IMR-90 (cell line): ENCODE data around the gene ACSM3. TPM values are rescaled to one million over a fixed set of nuclear protein-coding genes. Genes with fewer than 3 reads are reported as not detected.

Experiments
- ATAC-seq: fragments of 200-7000 bp; cut with Tn5 transposase; 2 replicates; pipeline ENCODE4 v1.9.1; 2020; ENCODE audit warnings: low read depth, mild to moderate bottlenecking, moderate library complexity
- BruUV-seq: library from RNA; stranded (reverse); fragments of 400-500 nt; replicated peaks from 2 replicates; lab custom pipeline; 2021; lab: Mats Ljungman, UMichigan
- CTCF ChIA-PET: fragments of 300-600 bp; formaldehyde crosslinking; extraction: SDS; loops from one replicate; lab custom pipeline; 2021; ENCODE audit warnings: antibody characterized with exemption; lab: Yijun Ruan, JAX
- POLR2A ChIA-PET: fragments of 300-600 bp; sonication (Branson Sonifier 250); formaldehyde crosslinking; loops from one replicate; lab custom pipeline; 2022; ENCODE audit warnings: antibody characterized with exemption; ENCODE audit not compliant: unreplicated experiment; lab: Charles Lee
- DNase-seq: peaks from one replicate; pipeline ENCODE4 v3.0.0; 2013
- H2AFZ ChIP-seq: replicated peaks from 2 replicates; pipeline ENCODE3; 2013; ENCODE audit warnings: low read length, mild to moderate bottlenecking; ENCODE audit not compliant: poor library complexity
- H2AK5ac ChIP-seq: 2 replicates; pipeline ENCODE4 v1.6.1; 2013; ENCODE audit warnings: low read depth, low read length, inconsistent platforms
- H2AK9ac ChIP-seq: replicated peaks from 2 replicates; pipeline ENCODE3; 2013; ENCODE audit warnings: mild to moderate bottlenecking, low read depth, low read length, moderate library complexity; ENCODE audit not compliant: poor library complexity
- H2BK120ac ChIP-seq: 2 replicates; pipeline ENCODE4 v1.6.1; 2013; ENCODE audit warnings: low read depth, low read length, inconsistent platforms
- H2BK15ac ChIP-seq: 3 replicates; pipeline ENCODE4 v1.6.1; 2013; ENCODE audit warnings: low read depth, low read length, inconsistent platforms
- H2BK20ac ChIP-seq: 2 replicates; pipeline ENCODE4 v1.6.1; 2013; ENCODE audit warnings: low read depth, mild to moderate bottlenecking, inconsistent platforms, low read length, moderate library complexity
- H2BK5ac ChIP-seq: 2 replicates; pipeline ENCODE4 v1.6.1; 2013; ENCODE audit warnings: mild to moderate bottlenecking, low read depth, low read length, inconsistent platforms; ENCODE audit not compliant: poor library complexity, severe bottlenecking
- H3K14ac ChIP-seq: replicated peaks from 2 replicates; pipeline ENCODE4 v1.6.1; 2013; ENCODE audit warnings: low read depth, low read length, inconsistent platforms
- H3K18ac ChIP-seq: 2 replicates; pipeline ENCODE4 v1.6.1; 2013; ENCODE audit warnings: low read depth, low read length, control low read depth
- H3K23ac ChIP-seq: 2 replicates; pipeline ENCODE4 v1.6.1; 2013; ENCODE audit warnings: low read depth, low read length, inconsistent platforms
- H3K27ac ChIP-seq: 2 replicates; pipeline ENCODE4 v1.5.1; 2013; ENCODE audit warnings: mild to moderate bottlenecking, control low read depth, low read length; ENCODE audit not compliant: insufficient read depth
- H3K27me3 ChIP-seq: 2 replicates; pipeline ENCODE4 v1.6.1; 2013; ENCODE audit warnings: low read length; ENCODE audit not compliant: control insufficient read depth, insufficient read depth
- H3K36me3 ChIP-seq: 2 replicates; pipeline ENCODE4 v1.6.1; 2013; ENCODE audit warnings: low read length, mixed read lengths; ENCODE audit not compliant: control insufficient read depth, insufficient read depth
- H3K4ac ChIP-seq: 2 replicates; pipeline ENCODE4 v1.6.1; 2013; ENCODE audit warnings: low read depth, low read length, inconsistent platforms
- H3K4me1 ChIP-seq: 2 replicates; pipeline ENCODE4 v1.6.1; 2013; ENCODE audit warnings: low read length, mixed read lengths; ENCODE audit not compliant: control insufficient read depth, insufficient read depth
- H3K4me2 ChIP-seq: 2 replicates; pipeline ENCODE4 v1.6.1; 2013; ENCODE audit warnings: low read depth, mild to moderate bottlenecking, control low read depth, low read length, moderate library complexity
- H3K4me3 ChIP-seq: 2 replicates; pipeline ENCODE4 v1.5.1; 2013; ENCODE audit warnings: low read depth, mild to moderate bottlenecking, control low read depth, low read length, moderate library complexity; ENCODE audit not compliant: insufficient read depth
- H3K56ac ChIP-seq: 2 replicates; pipeline ENCODE4 v1.6.1; 2013; ENCODE audit warnings: low read length, inconsistent platforms; ENCODE audit not compliant: insufficient read depth; ENCODE audit errors: extremely low read depth
- H3K79me1 ChIP-seq, 2 experiments: 2 replicates each; pipeline ENCODE4 v1.6.1; 2013; ENCODE audit warnings: low read length in 2 of 2, inconsistent platforms in 1 of 2, low read depth in 1 of 2
- H3K9ac ChIP-seq: 2 replicates; pipeline ENCODE4 v1.6.1; 2013; ENCODE audit warnings: low read depth, low read length, control low read depth
- H3K9me1 ChIP-seq: 2 replicates; pipeline ENCODE4 v1.6.1; 2013; ENCODE audit warnings: low read length, inconsistent platforms; ENCODE audit not compliant: insufficient read depth
- H3K9me3 ChIP-seq: 2 replicates; pipeline ENCODE4 v1.6.1; 2013; ENCODE audit warnings: low read length; ENCODE audit not compliant: control insufficient read depth, insufficient read depth
- H4K20me1 ChIP-seq: 2 replicates; pipeline ENCODE4 v1.6.1; 2013; ENCODE audit warnings: low read length, inconsistent platforms; ENCODE audit not compliant: insufficient read depth
- H4K5ac ChIP-seq: 2 replicates; pipeline ENCODE4 v1.6.1; 2013; ENCODE audit warnings: mild to moderate bottlenecking, low read depth, low read length, control low read depth
- H4K8ac ChIP-seq, 2 experiments: 2 replicates each; pipeline ENCODE4 v1.6.1; 2013; ENCODE audit warnings: low read depth in 2 of 2, low read length in 2 of 2, control low read depth in 1 of 2, inconsistent platforms in 1 of 2
- H4K91ac ChIP-seq: 2 replicates; pipeline ENCODE4 v1.6.1; 2013; ENCODE audit warnings: low read depth, low read length, inconsistent platforms; ENCODE audit not compliant: insufficient read depth
- BHLHE40 ChIP-seq: fragments of 150-350 bp; IDR thresholded peaks from 2 replicates; pipeline ENCODE4 v1.6.1; 2016; ENCODE audit warnings: mild to moderate bottlenecking, low read depth, low read length
- CEBPB ChIP-seq: IDR thresholded peaks from 2 replicates; pipeline ENCODE4 v1.6.1; 2012; ENCODE audit warnings: low read depth, low read length, improper control_type of control experiment
- CHD1 ChIP-seq: IDR thresholded peaks from 2 replicates; pipeline ENCODE4 v1.6.1; 2012; ENCODE audit warnings: low read depth, low read length, improper control_type of control experiment
- CTCF ChIP-seq: conservative IDR thresholded peaks from 2 replicates; pipeline ENCODE4 v1.5.1; 2012; ENCODE audit warnings: mild to moderate bottlenecking, low read depth, low read length, improper control_type of control experiment
- ELK1 ChIP-seq: fragments of 150-350 bp; IDR thresholded peaks from 2 replicates; pipeline ENCODE4 v1.6.1; 2016; ENCODE audit warnings: low read depth, mild to moderate bottlenecking, low read length, moderate library complexity, borderline replicate concordance
- FOS ChIP-seq: fragments of 150-350 bp; IDR thresholded peaks from 2 replicates; pipeline ENCODE4 v1.6.1; 2016; ENCODE audit warnings: low read depth, low read length
- MAFK ChIP-seq: IDR thresholded peaks from 2 replicates; pipeline ENCODE4 v1.6.1; 2012; ENCODE audit warnings: low read depth, low read length, improper control_type of control experiment
- MAZ ChIP-seq: IDR thresholded peaks from 2 replicates; pipeline ENCODE4 v1.6.1; 2012; ENCODE audit warnings: low read depth, mild to moderate bottlenecking, low read length, improper control_type of control experiment, moderate library complexity, borderline replicate concordance
- MXI1 ChIP-seq: IDR thresholded peaks from 2 replicates; pipeline ENCODE4 v1.6.1; 2012; ENCODE audit warnings: low read depth, mild to moderate bottlenecking, low read length, moderate library complexity, borderline replicate concordance
- NFE2L2 ChIP-seq: fragments of 150-350 bp; IDR thresholded peaks from 2 replicates; pipeline ENCODE4 v1.6.1; 2016; ENCODE audit warnings: low read depth, mild to moderate bottlenecking, low read length
- POLR2A ChIP-seq: IDR thresholded peaks from 2 replicates; pipeline ENCODE4 v1.6.1; 2012; ENCODE audit warnings: mild to moderate bottlenecking, low read depth, low read length
- RAD21 ChIP-seq: IDR thresholded peaks from 2 replicates; pipeline ENCODE4 v1.6.1; 2012; ENCODE audit warnings: low read length, improper control_type of control experiment
- RCOR1 ChIP-seq: IDR thresholded peaks from 2 replicates; pipeline ENCODE4 v1.6.1; 2012; ENCODE audit warnings: mild to moderate bottlenecking, low read length, improper control_type of control experiment; ENCODE audit not compliant: insufficient replicate concordance
- RFX5 ChIP-seq: IDR thresholded peaks from 2 replicates; pipeline ENCODE4 v1.8.0; 2012; ENCODE audit warnings: low read depth, mild to moderate bottlenecking, low read length, moderate library complexity
- SMC3 ChIP-seq: fragments of 150-350 bp; IDR thresholded peaks from 2 replicates; pipeline ENCODE4 v1.6.1; 2016; ENCODE audit warnings: low read depth, mild to moderate bottlenecking, antibody characterized with exemption, low read length, moderate library complexity
- USF2 ChIP-seq: fragments of 150-350 bp; IDR thresholded peaks from 2 replicates; pipeline ENCODE4 v1.6.1; 2017; ENCODE audit warnings: mild to moderate bottlenecking, antibody characterized with exemption, low read length, low read depth
- WGBS, 2 experiments: methylation state at CpG; one replicate each; pipeline versions ENCODE4 v1.1.5 to v1.1.7; 2013; ENCODE audit warnings: missing lambda C conversion rate in 2 of 2; ENCODE audit not compliant: insufficient read length in 1 of 2; ENCODE audit errors: extremely low coverage in 2 of 2; 5-methylcytosine and 5-hydroxymethylcytosine counted together
- dilution Hi-C: fragments of 300-500 bp; cut with HindIII; formaldehyde crosslinking; loops from one replicate; pipeline ENCODE4 v1.14.3; 2018; ENCODE audit warnings: low sequenced_read_pairs; ENCODE audit not compliant: unreplicated experiment
- in situ Hi-C: fragments of 300-500 bp; cut with MboI; formaldehyde crosslinking; loops from 3 replicates; pipeline ENCODE4 v1.14.3; 2019; ENCODE audit warnings: low sequenced_read_pairs, inconsistent platforms, mixed read lengths
- intact Hi-C: fragments of 100-400 bp; cut with micrococcal nuclease; formaldehyde crosslinking; loops from 2 replicates; pipeline ENCODE4 v1.10.0; 2022
- polyA plus RNA-seq, 3 experiments: library from polyadenylated mRNA; depleted of rRNA; stranded (reverse); fragments of >200 nt; gene quantifications; 2 replicates each; pipeline ENCODE4 v1.2.3, GENCODE V29; 2012; ENCODE audit warnings: low replicate concordance in 1 of 3
- total RNA-seq: library from RNA; depleted of rRNA; stranded (reverse); fragments of >200 nt; gene quantifications from 2 replicates; pipeline ENCODE4 v1.2.3, GENCODE V29; 2012

ACSM3 gene
- total and polyA plus RNA-seq, 2 of the 4 experiments (the other 2 are of a cell fraction): 0.50 to 0.54 TPM

- intact Hi-C loops: no loop called here
- CTCF ChIA-PET: no interaction called here
- dilution Hi-C loops: no loop called here
Measured at GRCh38 chr16:20744922-20745440, 18.8 kb upstream of the ACSM3 start.

More at GRCh38 chr16:20744922-20745440, 18.8 kb upstream of the ACSM3 start:
- H2BK20ac ChIP-seq: no peak overlapping the region
- H3K36me3 ChIP-seq: no peaks in the 10 kb centered on the region
- no peak overlapping the region for H2AK5ac ChIP-seq
- BruUV-seq: no TSS peak
- no peak overlapping the region for H2AK9ac ChIP-seq
- no peak overlapping the region for H3K27ac ChIP-seq
- H2BK15ac ChIP-seq: no peak overlapping the region
- H3K18ac ChIP-seq: no peak overlapping the region
- ATAC-seq (no peak), DNase-seq (no peak)
- H3K79me1 ChIP-seq: peaks cover 6 to 11% of the 10 kb centered on the region in 2 experiments; a peak in 3 of 4 replicates
- H3K4me1 ChIP-seq: peaks cover 2% of the 10 kb centered on the region
- H3K4me3 ChIP-seq: no peak overlapping the region
- no peak overlapping the region for H4K5ac ChIP-seq
- no peak overlapping the region for H2BK5ac ChIP-seq
- H4K20me1 ChIP-seq: peaks cover 12% of the 10 kb centered on the region
- H3K23ac ChIP-seq: no peak overlapping the region
- in situ Hi-C loops: no loop called here
- H3K56ac ChIP-seq: no peak overlapping the region
- no peak overlapping the region for H4K91ac ChIP-seq
- POLR2A ChIA-PET: no interaction called here
- H3K9me3 ChIP-seq: no peaks in the 10 kb centered on the region
- H3K4me2 ChIP-seq: no peak overlapping the region
- H4K8ac ChIP-seq: no peak overlapping the region
- WGBS, 2 experiments: 18% methylated on average over 2 of the region's 7 CpGs; no CpG with 5 or more reads in 1 of the 2 experiments
- H3K9ac ChIP-seq: no peak overlapping the region
- H3K14ac ChIP-seq: no peak overlapping the region
- H3K4ac ChIP-seq: no peak overlapping the region
- no peak overlapping the region for H2BK120ac ChIP-seq
- TF ChIP-seq RAD21 (no peak), MXI1 (no peak), RFX5 (no peak), BHLHE40 (no peak), MAFK (no peak), CEBPB (no peak), CTCF (no peak), RCOR1 (no peak), USF2 (no peak), POLR2A (no peak), ELK1 (no peak), CHD1 (no peak), NFE2L2 (no peak), SMC3 (no peak), MAZ (no peak), FOS (no peak)
- no peak overlapping the region for H2AFZ ChIP-seq
- H3K9me1 ChIP-seq: no peaks in the 10 kb centered on the region
- no peaks in the 10 kb centered on the region for H3K27me3 ChIP-seq
